Astrocyte (in vitro differentiated cells and primary cell): Measurements from ENCODE around the gene NLRP6.

ENCODE experiments used
- CTCF ChIP-seq: IDR thresholded peaks from 2 replicates; pipeline ENCODE4 v1.5.1; 2011; ENCODE audit warnings: low read depth, mild to moderate bottlenecking, inconsistent platforms, low read length, moderate library complexity; ENCODE audit not compliant: insufficient read depth
- EZH2 ChIP-seq: IDR thresholded peaks from 2 replicates; pipeline ENCODE4 v1.6.1; 2012; ENCODE audit warnings: mild to moderate bottlenecking, low read length, inconsistent platforms; ENCODE audit not compliant: insufficient read depth

DNA sequence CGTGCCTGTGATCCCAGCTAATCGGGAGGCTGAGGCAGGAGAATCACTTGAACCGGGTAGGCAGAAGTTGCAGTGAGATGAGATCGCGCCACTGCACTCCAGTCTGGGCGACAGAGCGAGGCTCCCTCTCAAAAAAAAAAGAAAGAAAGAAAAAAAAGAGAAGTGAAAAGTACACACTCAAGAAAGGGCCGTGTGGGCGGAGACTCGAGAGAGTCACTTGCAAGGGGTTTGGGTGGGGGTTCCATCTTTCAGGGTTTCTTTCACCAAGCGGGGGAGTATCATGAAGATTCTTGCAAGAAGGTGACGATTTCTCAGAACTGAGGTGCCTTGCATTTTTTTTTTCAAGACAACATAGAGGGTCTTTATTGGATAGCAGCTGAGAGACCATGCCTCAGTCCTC, 25.2 kb downstream of the NLRP6 start:
- TF ChIP-seq CTCF = no peak
- TF ChIP-seq EZH2 = no peak
